H1 (cell line): ENCODE results near the gene EYA2. TPM values are rescaled to one million over a fixed set of nuclear protein-coding genes. Genes with fewer than 3 reads are reported as not detected.

Source experiments
- CTCF ChIA-PET: fragments of 300-600 bp; sonication (Branson Sonifier 250); formaldehyde crosslinking; loops from one replicate; lab custom pipeline; 2021; ENCODE audit not compliant: partially characterized antibody; lab: Charles Lee
- POLR2A ChIA-PET: fragments of 300-600 bp; sonication (Branson Sonifier 250); formaldehyde crosslinking; loops from one replicate; lab custom pipeline; 2021; ENCODE audit warnings: inconsistent platforms; ENCODE audit not compliant: partially characterized antibody; lab: Charles Lee
- DNase-seq, 2 experiments: peaks; one replicate each; pipeline versions ENCODE4 v3.0.0 to v3.0.0-alpha.2; 2010 to 2022; ENCODE audit warnings: low spot score in 2 of 2, low read depth in 1 of 2, mixed read lengths in 1 of 2
- FAIRE-seq: peaks from 2 replicates; lab custom pipeline; 2011; peaks lifted over from hg19 to GRCh38; lab: Jason Lieb, UNC
- H2AFZ ChIP-seq: 2 replicates; pipeline ENCODE4 v1.8.1; 2012; ENCODE audit warnings: low read length, inconsistent platforms
- H2AK5ac ChIP-seq: 2 replicates; pipeline ENCODE4 v1.6.1; 2013; ENCODE audit warnings: low read depth, low read length
- H2BK120ac ChIP-seq: replicated peaks from 2 replicates; pipeline ENCODE3; 2013; ENCODE audit warnings: low read depth, low read length, inconsistent platforms
- H2BK12ac ChIP-seq: 2 replicates; pipeline ENCODE4 v1.6.1; 2013; ENCODE audit warnings: low read depth, low read length
- H2BK15ac ChIP-seq: 2 replicates; pipeline ENCODE4 v1.6.1; 2013; ENCODE audit warnings: low read length
- H2BK20ac ChIP-seq: 2 replicates; pipeline ENCODE4 v1.6.1; 2013; ENCODE audit warnings: low read length
- H2BK5ac ChIP-seq: 2 replicates; pipeline ENCODE4 v1.6.1; 2013; ENCODE audit warnings: low read depth, low read length
- H3K14ac ChIP-seq: 2 replicates; pipeline ENCODE4 v1.6.1; 2013; ENCODE audit warnings: inconsistent platforms; ENCODE audit not compliant: insufficient read length
- H3K18ac ChIP-seq: 2 replicates; pipeline ENCODE4 v1.6.1; 2013; ENCODE audit warnings: low read length; ENCODE audit errors: extremely low read depth
- H3K23ac ChIP-seq: 2 replicates; pipeline ENCODE4 v1.6.1; 2013; ENCODE audit warnings: inconsistent platforms; ENCODE audit not compliant: insufficient read length
- H3K23me2 ChIP-seq: 2 replicates; pipeline ENCODE4 v1.6.1; 2013; ENCODE audit warnings: low read depth, low read length
- H3K27ac ChIP-seq: 2 replicates; pipeline ENCODE4 v1.6.1; 2011; ENCODE audit warnings: low read depth, low read length, inconsistent platforms
- H3K27me3 ChIP-seq, 4 experiments: replicated peaks in 1 of 4; 1 replicate in 1 of 4; 2 replicates in 3 of 4; pipeline versions ENCODE4 v1.6.1 to v1.8.1; 2011 to 2013; ENCODE audit warnings: low read length in 3 of 4, mild to moderate bottlenecking in 3 of 4, inconsistent platforms in 2 of 4, mixed read lengths in 2 of 4, moderate library complexity in 1 of 4; ENCODE audit not compliant: control insufficient read depth in 3 of 4, insufficient read depth in 3 of 4; ENCODE audit errors: extremely low read depth in 1 of 4
- H3K36me3 ChIP-seq, 4 experiments: 2 replicates each; pipeline versions ENCODE4 v1.6.1 to v1.8.1; 2011 to 2013; ENCODE audit warnings: mild to moderate bottlenecking in 4 of 4, low read length in 3 of 4, moderate library complexity in 2 of 4, control low read depth in 1 of 4, inconsistent platforms in 1 of 4; ENCODE audit not compliant: insufficient read depth in 4 of 4, control insufficient read depth in 2 of 4
- H3K4ac ChIP-seq: replicated peaks from 2 replicates; pipeline ENCODE3; 2013; ENCODE audit warnings: low read length, low read depth, mixed read lengths, inconsistent platforms; ENCODE audit not compliant: insufficient read length
- H3K4me1 ChIP-seq, 4 experiments: replicated peaks in 1 of 4; 1 replicate in 1 of 4; 2 replicates in 3 of 4; pipeline versions ENCODE4 v1.6.1 to v1.8.1; 2011 to 2013; ENCODE audit warnings: low read length in 3 of 4, inconsistent platforms in 2 of 4, mixed read lengths in 1 of 4; ENCODE audit not compliant: insufficient read depth in 4 of 4, control insufficient read depth in 3 of 4
- H3K4me2 ChIP-seq, 2 experiments: 2 replicates each; pipeline versions ENCODE4 v1.6.1 to v1.8.1; 2011 to 2013; ENCODE audit warnings: low read depth in 2 of 2, low read length in 2 of 2, control low read depth in 1 of 2, inconsistent platforms in 1 of 2, mild to moderate bottlenecking in 1 of 2; ENCODE audit not compliant: insufficient read depth in 1 of 2
- H3K4me3 ChIP-seq, 4 experiments: fragments of 200-600, 300-600 bp in 1 of 4; sonication (generic), shearing (Covaris generic), sonication (Bioruptor Twin) in 1 of 4; 2 replicates each; pipeline versions ENCODE4 v1.5.1 to v1.8.1; 2011 to 2016; ENCODE audit warnings: low read length in 4 of 4, low read depth in 3 of 4, control low read depth in 2 of 4, inconsistent platforms in 2 of 4, mild to moderate bottlenecking in 2 of 4, mixed read lengths in 1 of 4, moderate library complexity in 1 of 4; ENCODE audit not compliant: insufficient read depth in 2 of 4; ENCODE audit errors: extremely low read depth in 1 of 4
- H3K56ac ChIP-seq: replicated peaks from 2 replicates; pipeline ENCODE3; 2013; ENCODE audit warnings: low read depth, mild to moderate bottlenecking, mixed read lengths, low read length, inconsistent platforms; ENCODE audit not compliant: insufficient read length
- H3K79me1 ChIP-seq: 2 replicates; pipeline ENCODE4 v1.6.1; 2013; ENCODE audit warnings: low read depth, low read length, control low read depth
- H3K79me2 ChIP-seq, 2 experiments: 2 replicates each; pipeline versions ENCODE4 v1.6.1 to v1.8.1; 2012 to 2013; ENCODE audit warnings: low read length in 2 of 2, mild to moderate bottlenecking in 2 of 2, inconsistent platforms in 1 of 2; ENCODE audit not compliant: insufficient read depth in 2 of 2, control insufficient read depth in 1 of 2
- H3K9ac ChIP-seq, 4 experiments: replicated peaks in 1 of 4; 1 replicate in 1 of 4; 2 replicates in 3 of 4; pipeline versions ENCODE4 v1.6.1 to v1.8.1; 2011 to 2013; ENCODE audit warnings: low read depth in 3 of 4, low read length in 3 of 4, control low read depth in 2 of 4, mild to moderate bottlenecking in 2 of 4, moderate library complexity in 2 of 4, inconsistent platforms in 1 of 4; ENCODE audit errors: extremely low read depth in 1 of 4
- H3K9me3 ChIP-seq, 2 experiments: 2 replicates each; pipeline versions ENCODE4 v1.6.1 to v1.8.1; 2012 to 2013; ENCODE audit warnings: mild to moderate bottlenecking in 2 of 2, moderate library complexity in 2 of 2, control low read depth in 1 of 2, inconsistent platforms in 1 of 2, low read depth in 1 of 2, low read length in 1 of 2, mixed read lengths in 1 of 2; ENCODE audit not compliant: insufficient read depth in 2 of 2
- H4K20me1 ChIP-seq, 2 experiments: replicated peaks in 1 of 2; 2 replicates each; pipeline versions ENCODE3 to v1.8.1; 2011 to 2013; ENCODE audit warnings: inconsistent platforms in 2 of 2, low read length in 2 of 2, mild to moderate bottlenecking in 1 of 2; ENCODE audit not compliant: insufficient read depth in 2 of 2, control insufficient read depth in 1 of 2
- H4K5ac ChIP-seq: 2 replicates; pipeline ENCODE4 v1.6.1; 2013; ENCODE audit warnings: low read length, low read depth, mixed read lengths, inconsistent platforms; ENCODE audit not compliant: insufficient read length
- H4K8ac ChIP-seq: 2 replicates; pipeline ENCODE4 v1.8.0; 2013; ENCODE audit warnings: mild to moderate bottlenecking, moderate library complexity, low read length, inconsistent platforms; ENCODE audit not compliant: insufficient read depth; ENCODE audit errors: extremely low read depth
- H4K91ac ChIP-seq: replicated peaks from 2 replicates; pipeline ENCODE3; 2013; ENCODE audit warnings: low read length, mixed read lengths, inconsistent platforms; ENCODE audit not compliant: insufficient read length
- ASH2L ChIP-seq: fragments of 200-600, 300-600 bp; sonication (generic); IDR thresholded peaks from one replicate; pipeline ENCODE4 v1.7.1; 2017; ENCODE audit warnings: low read length
- BCL11A ChIP-seq, 2 experiments: IDR thresholded peaks; one replicate each; pipeline ENCODE4 v1.6.1; 2011; ENCODE audit warnings: low read depth in 2 of 2, low read length in 2 of 2, mild to moderate bottlenecking in 2 of 2
- CBX5 ChIP-seq: fragments of 300-800, 300-1000 bp; sonication (generic); IDR thresholded peaks from 2 replicates; pipeline ENCODE4 v1.7.1; 2016; ENCODE audit warnings: antibody characterized with exemption, low read length, low read depth
- EP300 ChIP-seq, 2 experiments: IDR thresholded peaks; 1 replicate in 1 of 2; 2 replicates in 1 of 2; pipeline ENCODE4 v1.6.1; 2011 to 2012; ENCODE audit warnings: low read depth in 2 of 2, low read length in 2 of 2, mild to moderate bottlenecking in 2 of 2, borderline replicate concordance in 1 of 2, inconsistent platforms in 1 of 2, moderate library complexity in 1 of 2
- EZH2 ChIP-seq: fragments of 200-600 bp; sonication (generic); IDR thresholded peaks from 2 replicates; pipeline ENCODE4 v1.7.1; 2012; ENCODE audit warnings: low read depth, mild to moderate bottlenecking, moderate library complexity, low read length, inconsistent platforms; ENCODE audit not compliant: severe bottlenecking
- GABPA ChIP-seq: IDR thresholded peaks from 2 replicates; pipeline ENCODE4 v1.6.1; 2011; ENCODE audit warnings: mild to moderate bottlenecking, low read length, moderate library complexity, borderline replicate concordance; ENCODE audit not compliant: insufficient read depth
- GTF2F1 ChIP-seq: IDR thresholded peaks from 2 replicates; pipeline ENCODE4 v1.6.1; 2012; ENCODE audit warnings: low read depth, low read length, improper control_type of control experiment, borderline replicate concordance
- JUND ChIP-seq: IDR thresholded peaks from 2 replicates; pipeline ENCODE4 v1.6.1; 2011; ENCODE audit warnings: mild to moderate bottlenecking, improper control_type of control experiment, low read length
- KDM5A ChIP-seq: fragments of 200-600 bp; IDR thresholded peaks from 2 replicates; pipeline ENCODE4 v1.7.1; 2012; ENCODE audit warnings: mild to moderate bottlenecking, low read length, inconsistent platforms, mixed read lengths
- NANOG ChIP-seq: IDR thresholded peaks from 2 replicates; pipeline ENCODE4 v1.6.1; 2011; ENCODE audit warnings: low read length, low read depth, mild to moderate bottlenecking, inconsistent platforms; ENCODE audit not compliant: insufficient read depth, poor library complexity, severe bottlenecking
- PHF8 ChIP-seq: fragments of 200-600 bp; sonication (generic); conservative IDR thresholded peaks from 2 replicates; pipeline ENCODE4 v1.7.1; 2012; ENCODE audit warnings: low read depth, mild to moderate bottlenecking, inconsistent platforms, low read length, moderate library complexity
- POLR2A ChIP-seq, 2 experiments: IDR thresholded peaks; 1 replicate in 1 of 2; 2 replicates in 1 of 2; pipeline ENCODE4 v1.6.1; 2011; ENCODE audit warnings: low read depth in 2 of 2, low read length in 2 of 2, mild to moderate bottlenecking in 2 of 2; ENCODE audit errors: control extremely low read depth in 1 of 2
- RFX5 ChIP-seq: IDR thresholded peaks from 2 replicates; pipeline ENCODE4 v1.6.1; 2011; ENCODE audit warnings: low read depth, low read length, improper control_type of control experiment, borderline replicate concordance
- SP4 ChIP-seq: IDR thresholded peaks from 2 replicates; pipeline ENCODE4 v1.6.1; 2012; ENCODE audit warnings: low read length, inconsistent platforms
- TCF12 ChIP-seq: IDR thresholded peaks from 2 replicates; pipeline ENCODE4 v1.6.1; 2011; ENCODE audit warnings: low read depth, mild to moderate bottlenecking, low read length
- WGBS, 2 experiments: shearing (Covaris generic) in 1 of 2; methylation state at CpG; one replicate each; pipeline versions ENCODE4 v1.1.6 to v1.1.7; 2013 to 2015; ENCODE audit warnings: low lambda C conversion rate in 2 of 2, mixed read lengths in 2 of 2, inconsistent platforms in 1 of 2, low coverage in 1 of 2, missing lambda C conversion rate in 1 of 2; ENCODE audit not compliant: insufficient replicate concordance in 2 of 2, insufficient coverage in 1 of 2, insufficient read length in 1 of 2; ENCODE audit errors: extremely low coverage in 1 of 2, missing lambda C conversion rate in 1 of 2; 5-methylcytosine and 5-hydroxymethylcytosine counted together
- polyA plus RNA-seq, 7 experiments: library from polyadenylated mRNA; depleted of rRNA in 3 of 7; stranded (reverse) in 5 of 7; unstranded in 2 of 7; fragments of >200 nt in 5 of 7; fragments of 200-250 nt in 2 of 7; gene quantifications; 1 replicate in 5 of 7; 2 replicates in 1 of 7; 4 replicates in 1 of 7; pipeline versions ENCODE4 v1.2.1 to v1.2.3, GENCODE V29; 2011 to 2013; ENCODE audit warnings: missing spikeins in 2 of 7, mixed read lengths in 2 of 7
- total RNA-seq: library from RNA; stranded (reverse); fragmentation: NEBNext Ultra II Directional; extraction: Animal tissue kit (Norgen Biotek cat#: 25700); gene quantifications from 2 replicates; pipeline ENCODE4 v1.2.1, GENCODE V29; 2021

The EYA2 gene
- total and polyA plus RNA-seq, 2 of the 8 experiments (the other 6 are each of a cell fraction or from before 2014, with no cell fraction given) = 1.6 to 1.7 TPM

GRCh38 chr20:47102629-47103028 lies 208.0 kb downstream of the EYA2 start:
- Histone ChIP-seq H2BK15ac (no peak overlapping the region), H3K9me3 (peaks cover 2 to 3% of the 10 kb centered on the region in 2 experiments; a peak in 1 of 4 replicates), H2AFZ (no peak overlapping the region), H2BK120ac (no peak overlapping the region), H4K20me1 (no peaks in the 10 kb centered on the region), H3K79me1 (no peaks in the 10 kb centered on the region), H4K5ac (no peak overlapping the region), H4K91ac (no peak overlapping the region), H3K14ac (no peak overlapping the region), H3K79me2 (no peaks in the 10 kb centered on the region), H3K4me3 (no peak overlapping the region), H2BK20ac (no peak overlapping the region), H3K23ac (no peak overlapping the region), H3K27me3 (no peaks in the 10 kb centered on the region), H3K4me1 (no peaks in the 10 kb centered on the region), H2BK5ac (no peak overlapping the region), H3K36me3 (no peaks in the 10 kb centered on the region), H3K4me2 (no peak overlapping the region), H3K27ac (no peak overlapping the region), H4K8ac (no peak overlapping the region), H3K9ac (no peak overlapping the region), H2AK5ac (no peak overlapping the region), H3K18ac (no peak overlapping the region), H3K23me2 (no peaks in the 10 kb centered on the region), H2BK12ac (no peak overlapping the region), H3K4ac (no peak overlapping the region), H3K56ac (no peak overlapping the region)
- CTCF ChIA-PET = interaction anchor here (0.5 to 1.1 kb wide), 2 partner anchors 41 to 351 kb away, joined by 3 read pairs; no protein-coding TSS in a partner anchor
- DNase-seq = no peak
- WGBS, 2 experiments = 92% methylated on average over 2 of the region's 2 CpGs; no CpG with 5 or more reads in 1 of the 2 experiments
- POLR2A ChIA-PET = interaction anchor here (0.6 kb wide), 1 partner anchor 238 kb away, joined by 3 read pairs; no protein-coding TSS in a partner anchor
- no peak for TF ChIP-seq GTF2F1
- no peak for TF ChIP-seq GABPA
- TF ChIP-seq PHF8 = no peak
- no peak for TF ChIP-seq NANOG
- TF ChIP-seq ASH2L = no peak
- no peak for TF ChIP-seq CBX5
- TF ChIP-seq JUND = no peak
- TF ChIP-seq BCL11A (IDR thresholded peaks at IDR 0.05; ENCODE audit: low read depth in 2 of 2, low read length in 2 of 2) = no peak
- no peak for TF ChIP-seq EZH2
- TF ChIP-seq EP300 (IDR thresholded peaks at IDR 0.05; ENCODE audit: borderline replicate concordance in 1 of 2, low read depth in 2 of 2, low read length in 2 of 2) = no peak
- no peak for TF ChIP-seq RFX5
- no peak for TF ChIP-seq KDM5A
- TF ChIP-seq TCF12 = no peak
- TF ChIP-seq POLR2A (IDR thresholded peaks at IDR 0.05; ENCODE audit: control extremely low read depth in 1 of 2, low read depth in 2 of 2, low read length in 2 of 2) = no peak
- TF ChIP-seq SP4 = no peak
- no peak for FAIRE-seq
